Raji (cell line): ENCODE measurements around the gene SNX20.

Experiments
- POLR2A ChIP-seq: IDR thresholded peaks from 2 replicates; pipeline ENCODE4 v1.6.1; 2011; ENCODE audit warnings: low read depth, low read length, control low read depth; ENCODE audit not compliant: insufficient read depth

Gene SNX20

GRCh38 chr16:50627419-50627818, 53.7 kb downstream of the SNX20 start:
- no peak for TF ChIP-seq POLR2A

GRCh38 chr16:50626868-50627267, 54.2 kb downstream of the SNX20 start:
- no peak for TF ChIP-seq POLR2A

- no peak for TF ChIP-seq POLR2A
Observed at GRCh38 chr16:50625374-50625773, 55.7 kb downstream of the SNX20 start.

GRCh38 chr16:50624449-50624970, 56.6 kb downstream of the SNX20 start:
- TF ChIP-seq POLR2A = no peak

- TF ChIP-seq POLR2A = no peak
Observed at GRCh38 chr16:50622643-50623369, 58.3 kb downstream of the SNX20 start.

- TF ChIP-seq POLR2A = no peak
Observed at GRCh38 chr16:50622029-50622428, 59.1 kb downstream of the SNX20 start.
